Neuronal stem cell (in vitro differentiated cells): ENCODE measurements around the gene CALML5. TPM values are rescaled to one million over a fixed set of nuclear protein-coding genes. Genes with fewer than 3 reads are reported as not detected.
A peak's percentile ranks its signal among the peaks of the same experiment; 100 is the strongest.

ENCODE experiments used
- DNase-seq: peaks from one replicate; pipeline ENCODE4 v3.0.0-alpha.2; 2013; ENCODE audit warnings: low spot score
- H2AFZ ChIP-seq: one replicate; pipeline ENCODE4 v1.6.1; 2013; ENCODE audit warnings: mild to moderate bottlenecking, low read length, inconsistent platforms
- H2AK5ac ChIP-seq: 2 replicates; pipeline ENCODE4 v1.6.1; 2013; ENCODE audit warnings: low read depth, mild to moderate bottlenecking, inconsistent platforms, low read length, moderate library complexity, mixed read lengths
- H2BK120ac ChIP-seq: 2 replicates; pipeline ENCODE4 v1.6.1; 2013; ENCODE audit warnings: low read depth, mild to moderate bottlenecking, inconsistent platforms, low read length, moderate library complexity, mixed read lengths
- H2BK12ac ChIP-seq: one replicate; pipeline ENCODE4 v1.6.1; 2013; ENCODE audit warnings: low read length, inconsistent platforms
- H2BK15ac ChIP-seq: 2 replicates; pipeline ENCODE4 v1.6.1; 2013; ENCODE audit warnings: mild to moderate bottlenecking, low read length, inconsistent platforms, mixed read lengths
- H2BK5ac ChIP-seq: one replicate; pipeline ENCODE4 v1.6.1; 2013; ENCODE audit warnings: inconsistent platforms, mild to moderate bottlenecking, low read length, moderate library complexity
- H3K14ac ChIP-seq: one replicate; pipeline ENCODE4 v1.6.1; 2013; ENCODE audit warnings: low read length, inconsistent platforms
- H3K18ac ChIP-seq: 2 replicates; pipeline ENCODE4 v1.6.1; 2013; ENCODE audit warnings: low read length, inconsistent platforms
- H3K23ac ChIP-seq: 2 replicates; pipeline ENCODE4 v1.6.1; 2013; ENCODE audit warnings: low read depth, mild to moderate bottlenecking, mixed read lengths, low read length, inconsistent platforms; ENCODE audit not compliant: poor library complexity
- H3K27ac ChIP-seq: replicated peaks from 3 replicates; pipeline ENCODE4 v1.5.1; 2013; ENCODE audit warnings: low read length, inconsistent platforms
- H3K27me3 ChIP-seq, 3 experiments: 2 replicates each; pipeline ENCODE4 v1.6.1; 2013; ENCODE audit warnings: low read length in 3 of 3, mild to moderate bottlenecking in 2 of 3, inconsistent platforms in 1 of 3, low read depth in 1 of 3, mixed read lengths in 1 of 3, moderate library complexity in 1 of 3; ENCODE audit not compliant: control insufficient read depth in 3 of 3, insufficient read depth in 3 of 3
- H3K36me3 ChIP-seq, 2 donors: replicated peaks in 1 of 2; 2 replicates each; pipeline ENCODE4 v1.6.1; 2013; ENCODE audit warnings: low read length in 2 of 2; ENCODE audit not compliant: control insufficient read depth in 2 of 2, insufficient read depth in 2 of 2
- H3K4ac ChIP-seq: 2 replicates; pipeline ENCODE4 v1.6.1; 2013; ENCODE audit warnings: inconsistent platforms, mild to moderate bottlenecking, low read length, moderate library complexity
- H3K4me1 ChIP-seq, 2 donors: 1 replicate in 1 of 2; 2 replicates in 1 of 2; pipeline ENCODE4 v1.6.1; 2013; ENCODE audit warnings: low read length in 2 of 2, low read depth in 1 of 2; ENCODE audit not compliant: control insufficient read depth in 2 of 2, insufficient read depth in 1 of 2
- H3K4me2 ChIP-seq: one replicate; pipeline ENCODE4 v1.6.1; 2013; ENCODE audit warnings: mild to moderate bottlenecking, low read length, inconsistent platforms; ENCODE audit not compliant: insufficient read depth, poor library complexity, severe bottlenecking
- H3K4me3 ChIP-seq, 2 donors: 2 replicates each; pipeline ENCODE4 v1.5.1; 2013; ENCODE audit warnings: low read length in 2 of 2, mild to moderate bottlenecking in 2 of 2, inconsistent platforms in 1 of 2, moderate library complexity in 1 of 2
- H3K79me1 ChIP-seq: one replicate; pipeline ENCODE4 v1.6.1; 2013; ENCODE audit warnings: low read depth, mild to moderate bottlenecking, inconsistent platforms, low read length, moderate library complexity
- H3K9ac ChIP-seq: one replicate; pipeline ENCODE4 v1.6.1; 2013; ENCODE audit warnings: mild to moderate bottlenecking, low read depth, low read length, inconsistent platforms; ENCODE audit not compliant: poor library complexity
- H3K9me3 ChIP-seq, 2 donors: replicated peaks in 1 of 2; 2 replicates each; pipeline versions ENCODE3 to v1.6.1; 2013; ENCODE audit warnings: low read length in 2 of 2, mild to moderate bottlenecking in 2 of 2, inconsistent platforms in 1 of 2, low read depth in 1 of 2, mixed read lengths in 1 of 2, moderate library complexity in 1 of 2; ENCODE audit not compliant: control insufficient read depth in 2 of 2, insufficient read depth in 1 of 2
- H4K8ac ChIP-seq: one replicate; pipeline ENCODE4 v1.6.1; 2013; ENCODE audit warnings: low read depth, mild to moderate bottlenecking, inconsistent platforms, low read length, moderate library complexity
- H4K91ac ChIP-seq: one replicate; pipeline ENCODE4 v1.6.1; 2013; ENCODE audit warnings: low read length, low read depth, mild to moderate bottlenecking, inconsistent platforms; ENCODE audit not compliant: poor library complexity
- WGBS, 2 donors: extraction: QIAGEN DNeasy Blood & Tissue Kit; methylation state at CpG; one replicate each; pipeline ENCODE4 v1.1.7; 2013; ENCODE audit warnings: missing lambda C conversion rate in 2 of 2, mixed read lengths in 1 of 2; ENCODE audit not compliant: insufficient read length in 2 of 2, insufficient replicate concordance in 1 of 2; ENCODE audit errors: extremely low coverage in 2 of 2; 5-methylcytosine and 5-hydroxymethylcytosine counted together
- polyA plus RNA-seq, 2 experiments: library from polyadenylated mRNA; stranded (reverse); fragments of 200-250 nt; gene quantifications; one replicate each; pipeline ENCODE4 v1.2.3, GENCODE V29; 2013

CALML5 gene, protein sequence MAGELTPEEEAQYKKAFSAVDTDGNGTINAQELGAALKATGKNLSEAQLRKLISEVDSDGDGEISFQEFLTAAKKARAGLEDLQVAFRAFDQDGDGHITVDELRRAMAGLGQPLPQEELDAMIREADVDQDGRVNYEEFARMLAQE
- not detected for polyA plus RNA-seq (2013, experiment 1 of 2)
- polyA plus RNA-seq (2013, experiment 2 of 2) = not detected

DNA sequence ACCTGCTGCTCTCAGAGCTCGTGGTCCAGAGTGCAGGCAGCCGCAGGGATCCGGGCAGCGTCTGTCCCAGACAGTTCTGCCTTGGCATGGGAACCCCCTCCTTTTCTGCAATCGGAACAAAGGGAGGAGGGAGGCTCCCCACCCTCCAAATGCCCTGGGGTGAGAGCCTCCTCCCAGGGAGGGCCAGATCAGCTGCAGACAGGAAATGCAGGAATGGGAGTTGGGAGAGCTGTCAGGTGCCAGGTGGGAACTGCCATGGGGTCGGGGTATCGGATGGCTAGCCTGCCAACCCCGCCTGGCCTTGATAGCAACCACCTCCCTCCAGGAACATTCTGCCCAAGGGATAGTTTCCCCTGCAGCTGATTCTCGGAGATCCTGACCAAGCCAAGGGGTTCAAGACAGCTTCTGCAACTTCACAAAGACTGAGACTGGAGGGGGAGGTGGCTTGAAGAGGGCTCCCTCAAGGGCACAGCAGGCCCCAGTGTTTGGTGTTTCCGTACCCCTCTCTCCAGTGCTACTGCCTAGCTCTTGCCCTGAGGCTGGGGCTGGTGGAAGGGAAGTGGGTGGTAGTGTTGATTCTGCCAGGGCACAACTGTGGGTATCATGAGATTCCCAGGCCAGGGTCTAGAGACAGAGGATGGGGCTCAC is at the start of gene CALML5:
Gene CALML5 (minus strand): TSS at position 78 of the 648 bp plus-strand sequence. CDS start 132 bp downstream, outside the sequence.
- WGBS, 2 donors = no CpG with 5 or more reads among the region's 10 CpGs
- Histone ChIP-seq H3K18ac (peak within 1 kb of the TSS; percentile 74), H3K79me1 (no peaks in the 10 kb centered on the region), H2BK12ac (no peak within 1 kb of the TSS), H3K9me3 (peaks cover 0 to 3% of the 10 kb centered on the region in 2 donors), H3K4me2 (no peak within 1 kb of the TSS), H3K14ac (no peak within 1 kb of the TSS), H3K4me3 (no peak within 1 kb of the TSS), H3K27me3 (peaks cover 0 to 32% (median 0%) of the 10 kb centered on the region in 3 experiments), H3K4ac (no peak within 1 kb of the TSS), H2BK15ac (peak within 1 kb of the TSS; percentile 94), H2BK120ac (no peak within 1 kb of the TSS), H2AFZ (no peak within 1 kb of the TSS), H3K27ac (no peak within 1 kb of the TSS), H2AK5ac (peak within 1 kb of the TSS; percentile 47), H3K23ac (peak within 1 kb of the TSS; percentile 88), H3K9ac (peak within 1 kb of the TSS; percentile 9), H3K36me3 (no peaks in the 10 kb centered on the region), H4K91ac (peak within 1 kb of the TSS; percentile 38), H2BK5ac (no peak within 1 kb of the TSS), H4K8ac (peak within 1 kb of the TSS; percentile 87), H3K4me1 (no peaks in the 10 kb centered on the region)
- no peak for DNase-seq

DNA sequence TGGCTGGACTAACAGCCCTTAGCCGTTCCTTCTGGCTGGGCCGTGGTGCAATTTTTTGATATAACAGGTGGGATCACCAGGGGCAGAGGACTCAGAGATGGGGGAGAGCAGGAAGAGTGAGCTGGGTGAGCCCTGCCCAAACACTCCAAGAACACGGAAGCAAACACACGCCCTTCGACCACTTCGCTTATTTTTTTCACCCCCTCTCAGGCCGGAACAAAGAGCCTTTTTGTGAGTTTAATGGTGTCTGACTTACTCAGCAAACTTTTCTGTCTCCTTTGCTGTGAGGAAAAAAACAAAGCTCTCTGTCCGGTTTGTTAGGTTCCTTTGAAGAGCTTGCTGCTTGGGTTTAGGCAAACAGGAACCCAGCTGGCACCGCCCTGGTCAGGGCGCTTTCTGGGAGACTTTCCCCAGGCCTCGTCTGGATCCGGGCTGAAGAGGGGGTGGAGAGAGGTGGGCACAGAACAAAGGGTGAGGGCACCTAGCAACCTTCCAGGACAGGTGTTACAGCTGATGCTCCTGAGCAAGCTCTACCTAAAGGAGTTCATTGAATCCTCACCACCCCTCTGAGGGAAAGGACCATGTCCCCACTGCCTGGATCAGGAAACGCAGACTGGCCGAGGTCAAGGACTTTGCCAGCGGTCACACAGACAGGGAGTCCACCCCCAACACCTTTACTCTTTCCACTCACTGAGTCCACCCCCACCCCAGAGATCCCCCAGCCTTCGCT is 48.7 kb upstream of the CALML5 start:
- Histone ChIP-seq H3K36me3 (no peaks in the 10 kb centered on the region), H3K4ac (no peak overlapping the region), H2BK120ac (no peak overlapping the region), H3K23ac (no peak overlapping the region), H3K9ac (no peak overlapping the region), H3K27ac (no peak overlapping the region), H2BK5ac (no peak overlapping the region), H3K4me1 (peaks cover 10 to 11% of the 10 kb centered on the region in 2 donors), H4K91ac (no peak overlapping the region), H3K18ac (no peak overlapping the region), H3K14ac (no peak overlapping the region), H2BK15ac (no peak overlapping the region), H2AFZ (peak overlapping the region; percentile 63), H3K9me3 (no peaks in the 10 kb centered on the region), H3K27me3 (no peaks in the 10 kb centered on the region), H2BK12ac (no peak overlapping the region), H3K4me3 (no peak overlapping the region), H3K4me2 (no peak overlapping the region), H3K79me1 (no peaks in the 10 kb centered on the region), H2AK5ac (no peak overlapping the region), H4K8ac (no peak overlapping the region)
- no CpG with 5 or more reads among the region's 16 CpGs for WGBS, 2 donors
- DNase-seq = no peak

DNA sequence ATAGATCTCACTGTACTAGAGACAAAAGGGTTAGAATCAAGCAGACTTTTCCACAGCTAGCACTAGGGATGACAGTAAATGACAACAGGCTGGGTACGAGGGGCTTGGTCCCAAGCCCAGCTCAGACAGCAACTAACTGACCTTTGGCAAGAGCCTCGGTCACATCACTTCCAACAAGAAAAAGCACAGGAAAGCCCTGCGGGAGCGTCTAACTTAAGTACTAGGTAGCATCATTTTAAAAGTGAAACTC is 48.2 kb upstream of the CALML5 start:
- Histone ChIP-seq H4K8ac (no peak overlapping the region), H3K4me2 (no peak overlapping the region), H3K4me1 (peaks cover 10 to 11% of the 10 kb centered on the region in 2 donors), H3K79me1 (no peaks in the 10 kb centered on the region), H3K18ac (no peak overlapping the region), H3K14ac (no peak overlapping the region), H3K9ac (no peak overlapping the region), H2AFZ (peak overlapping the region; percentile 63), H3K23ac (no peak overlapping the region), H3K9me3 (no peaks in the 10 kb centered on the region), H2BK120ac (no peak overlapping the region), H3K27me3 (no peaks in the 10 kb centered on the region), H4K91ac (no peak overlapping the region), H3K36me3 (no peaks in the 10 kb centered on the region), H2BK15ac (no peak overlapping the region), H3K27ac (no peak overlapping the region), H3K4ac (no peak overlapping the region), H2BK12ac (no peak overlapping the region), H2BK5ac (no peak overlapping the region), H3K4me3 (no peak overlapping the region), H2AK5ac (no peak overlapping the region)
- no CpG with 5 or more reads among the region's 4 CpGs for WGBS, 2 donors
- DNase-seq = no peak
